Colonic mucosa (tissue), 4 donors: ENCODE results near the gene AGBL4. TPM values are rescaled to one million over a fixed set of nuclear protein-coding genes. Genes with fewer than 3 reads are reported as not detected.

Experiments used
- DNase-seq: peaks from one replicate; pipeline ENCODE4 v3.0.0-alpha.2; 2020
- H3K27ac ChIP-seq: fragments of 200-600 bp; one replicate; pipeline ENCODE4 v1.8.0; 2021
- H3K27me3 ChIP-seq: fragments of 200-600 bp; one replicate; pipeline ENCODE4 v1.8.0; 2021
- H3K36me3 ChIP-seq: fragments of 200-600 bp; one replicate; pipeline ENCODE4 v1.8.0; 2021
- H3K4me1 ChIP-seq: fragments of 200-600 bp; one replicate; pipeline ENCODE4 v1.8.0; 2021; ENCODE audit warnings: mild to moderate bottlenecking
- H3K4me3 ChIP-seq: fragments of 200-600 bp; one replicate; pipeline ENCODE4 v1.8.0; 2021
- H3K9ac ChIP-seq, 2 donors: one replicate each; pipeline ENCODE4 v1.7.0; 2013; ENCODE audit warnings: control low read depth in 2 of 2, low read depth in 2 of 2, low read length in 2 of 2
- H3K9me3 ChIP-seq: fragments of 200-600 bp; one replicate; pipeline ENCODE4 v1.8.0; 2021
- CTCF ChIP-seq: fragments of 200-600 bp; IDR thresholded peaks from one replicate; pipeline ENCODE4 v1.8.0; 2022; ENCODE audit warnings: antibody characterized with exemption, mild to moderate bottlenecking
- intact Hi-C: fragments of 100-400 bp; cut with DNase I; formaldehyde crosslinking; loops from one replicate; pipeline ENCODE4 v1.14.1; 2022
- total RNA-seq, 2 donors: library from RNA; stranded (reverse); fragmentation: NEBNext Ultra II Directional in 1 of 2; extraction: Animal tissue kit (Norgen Biotek cat#: 25700) in 1 of 2; gene quantifications; one replicate each; pipeline ENCODE4 v1.2.1, GENCODE V29; 2021
- donor health status: healthy.
- donor health status: DM: no; HTN: no; CAD: no.
- donor health status: DM: no; HTN: no; CAD: no.

Gene AGBL4
- total RNA-seq, 2 donors from 2014 or later: 0.24 to 0.30 TPM

- H3K4me3 ChIP-seq: no peak overlapping the region
- no peaks in the 10 kb centered on the region for H3K36me3 ChIP-seq
- H3K27me3 ChIP-seq: no peaks in the 10 kb centered on the region
- no peaks in the 10 kb centered on the region for H3K4me1 ChIP-seq
- no peak overlapping the region for H3K9ac ChIP-seq
- no peak overlapping the region for H3K27ac ChIP-seq
- intact Hi-C loops: no loop called here
- no peaks in the 10 kb centered on the region for H3K9me3 ChIP-seq
- no peak for DNase-seq
- no peak for TF ChIP-seq CTCF
Observed at GRCh38 chr1:49389699-49390098, 634.1 kb downstream of the AGBL4 start.

- Histone ChIP-seq H3K27ac (no peak overlapping the region), H3K4me1 (no peaks in the 10 kb centered on the region), H3K9ac (no peak overlapping the region), H3K4me3 (no peak overlapping the region), H3K27me3 (no peaks in the 10 kb centered on the region), H3K9me3 (no peaks in the 10 kb centered on the region), H3K36me3 (no peaks in the 10 kb centered on the region)
- no peak for TF ChIP-seq CTCF
- intact Hi-C loops: no loop called here
- no peak for DNase-seq
Observed at GRCh38 chr1:49364676-49365075, 659.1 kb downstream of the AGBL4 start.

- Histone ChIP-seq H3K27ac (no peak overlapping the region), H3K9ac (no peak overlapping the region), H3K27me3 (no peaks in the 10 kb centered on the region), H3K9me3 (no peaks in the 10 kb centered on the region), H3K36me3 (no peaks in the 10 kb centered on the region), H3K4me3 (no peak overlapping the region), H3K4me1 (no peaks in the 10 kb centered on the region)
- intact Hi-C loops: no loop called here
- TF ChIP-seq CTCF: no peak
- DNase-seq: no peak
Observed at GRCh38 chr1:49363628-49364027, 660.1 kb downstream of the AGBL4 start.

- Histone ChIP-seq H3K4me3 (no peak overlapping the region), H3K27ac (no peak overlapping the region), H3K4me1 (no peaks in the 10 kb centered on the region), H3K9me3 (no peaks in the 10 kb centered on the region), H3K27me3 (no peaks in the 10 kb centered on the region), H3K36me3 (no peaks in the 10 kb centered on the region), H3K9ac (no peak overlapping the region)
- no peak for TF ChIP-seq CTCF
- DNase-seq: no peak
- intact Hi-C loops: no loop called here
Observed at GRCh38 chr1:49358036-49358435, 665.7 kb downstream of the AGBL4 start.

- no peak overlapping the region for H3K4me3 ChIP-seq
- H3K9ac ChIP-seq: no peak overlapping the region
- no peaks in the 10 kb centered on the region for H3K27me3 ChIP-seq
- intact Hi-C loops: no loop called here
- H3K4me1 ChIP-seq: no peaks in the 10 kb centered on the region
- H3K27ac ChIP-seq: no peak overlapping the region
- DNase-seq: no peak
- no peaks in the 10 kb centered on the region for H3K9me3 ChIP-seq
- no peak for TF ChIP-seq CTCF
- no peaks in the 10 kb centered on the region for H3K36me3 ChIP-seq
Observed at GRCh38 chr1:49356594-49356993, 667.2 kb downstream of the AGBL4 start.

- Histone ChIP-seq H3K27me3 (no peaks in the 10 kb centered on the region), H3K9me3 (no peaks in the 10 kb centered on the region), H3K36me3 (no peaks in the 10 kb centered on the region), H3K27ac (no peak overlapping the region), H3K4me1 (no peaks in the 10 kb centered on the region), H3K4me3 (no peak overlapping the region), H3K9ac (no peak overlapping the region)
- no peak for DNase-seq
- TF ChIP-seq CTCF: no peak
- intact Hi-C loops: no loop called here
Observed at GRCh38 chr1:49351768-49352167, 672.0 kb downstream of the AGBL4 start.
